ENCODE results near the gene FAM50B. TPM values are rescaled to one million over a fixed set of nuclear protein-coding genes. Genes with fewer than 3 reads are reported as not detected.

Gene FAM50B
- 7.3 TPM for total RNA-seq

GRCh38 chr6:3848925-3849605 lies at the start of gene FAM50B:
Gene FAM50B (plus strand): TSS chr6:3849373. CDS start chr6:3849812, 439 bp downstream.
- ATAC-seq = peak; percentile 92

GRCh38 chr6:3799719-3800118 lies 49.5 kb upstream of the FAM50B start:
- no peak for DNase-seq (ENCODE audit: low spot score)
- ATAC-seq = no peak

More at GRCh38 chr6:3848925-3849605, at the start of gene FAM50B:
- DNase-seq (ENCODE audit: low spot score) = peak; percentile 95

GRCh38 chr6:3800850-3801591 lies 48.2 kb upstream of the FAM50B start:
- DNase-seq (ENCODE audit: low spot score) (no peak), ATAC-seq (no peak)

GRCh38 chr6:3801960-3802359 lies 47.2 kb upstream of the FAM50B start:
- DNase-seq (ENCODE audit: low spot score) (no peak), ATAC-seq (no peak)

GRCh38 chr6:3803627-3804468 lies 45.3 kb upstream of the FAM50B start:
- no peak for DNase-seq (ENCODE audit: low spot score)
- ATAC-seq = no peak

- DNase-seq (ENCODE audit: low spot score) = no peak
- no peak for ATAC-seq
Observed at GRCh38 chr6:3804964-3805363, 44.2 kb upstream of the FAM50B start.

- DNase-seq (ENCODE audit: low spot score) = no peak
- peak; percentile 15 for ATAC-seq
Observed at GRCh38 chr6:3805448-3806123, 43.6 kb upstream of the FAM50B start.

- no peak for DNase-seq (ENCODE audit: low spot score)
- peak; percentile 84 for ATAC-seq
Observed at GRCh38 chr6:3806169-3806922, 42.8 kb upstream of the FAM50B start.

GRCh38 chr6:3808199-3808598 lies 41.0 kb upstream of the FAM50B start:
- ATAC-seq (no peak), DNase-seq (ENCODE audit: low spot score) (no peak)

- DNase-seq (ENCODE audit: low spot score) (no peak), ATAC-seq (no peak)
Observed at GRCh38 chr6:3808759-3809514, 40.2 kb upstream of the FAM50B start.

GRCh38 chr6:3809515-3809891 lies 39.7 kb upstream of the FAM50B start:
- no peak for ATAC-seq
- DNase-seq (ENCODE audit: low spot score) = no peak

GRCh38 chr6:3809982-3810381 lies 39.2 kb upstream of the FAM50B start:
- no peak for ATAC-seq

GRCh38 chr6:3811191-3811590 lies 38.0 kb upstream of the FAM50B start:
- ATAC-seq (no peak), DNase-seq (ENCODE audit: low spot score) (no peak)

More at GRCh38 chr6:3809982-3810381, 39.2 kb upstream of the FAM50B start:
- DNase-seq (ENCODE audit: low spot score) = no peak

- ATAC-seq (no peak), DNase-seq (ENCODE audit: low spot score) (no peak)
Observed at GRCh38 chr6:3812596-3812995, 36.6 kb upstream of the FAM50B start.

GRCh38 chr6:3813150-3813780 lies 35.9 kb upstream of the FAM50B start:
- DNase-seq (ENCODE audit: low spot score) (no peak), ATAC-seq (peak; percentile 76)

- no peak for DNase-seq (ENCODE audit: low spot score)
- ATAC-seq = no peak
Observed at GRCh38 chr6:3813918-3814317, 35.3 kb upstream of the FAM50B start.

- ATAC-seq = no peak
Observed at GRCh38 chr6:3814539-3814938, 34.6 kb upstream of the FAM50B start.

GRCh38 chr6:3816251-3816650 lies 32.9 kb upstream of the FAM50B start:
- ATAC-seq (no peak), DNase-seq (ENCODE audit: low spot score) (no peak)

More at GRCh38 chr6:3814539-3814938, 34.6 kb upstream of the FAM50B start:
- DNase-seq (ENCODE audit: low spot score) = no peak

All from left lobe of liver (tissue), 2 donors.